ENCODE results near the gene SLC7A7.

DNA sequence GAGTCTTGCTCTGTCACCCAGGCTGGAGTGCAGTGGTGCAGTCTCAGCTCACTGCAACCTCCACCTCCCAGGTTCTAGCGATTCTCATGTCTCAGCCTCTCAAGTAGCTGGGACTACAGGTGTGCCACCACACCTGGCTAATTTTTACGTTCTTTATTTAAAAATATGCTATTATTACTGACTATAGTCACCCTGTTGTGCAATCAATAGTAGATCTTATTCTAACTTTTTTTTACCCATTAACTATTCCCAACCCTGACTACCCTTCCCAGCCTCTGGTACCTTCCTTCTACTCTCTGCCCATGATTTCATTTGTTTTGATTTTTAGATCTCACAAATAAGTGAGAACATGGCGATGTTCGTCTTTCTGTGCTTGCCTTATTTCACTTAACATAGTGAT lies 46.3 kb downstream of the SLC7A7 start:
- no peak for TF ChIP-seq CTCF (IDR thresholded peaks at IDR 0.05)
- no peak for TF ChIP-seq POLR2AphosphoS5 (IDR thresholded peaks at IDR 0.05)

All from upper lobe of left lung (tissue), 4 donors.